ENCODE measurements around the gene TBC1D22B.

DNA sequence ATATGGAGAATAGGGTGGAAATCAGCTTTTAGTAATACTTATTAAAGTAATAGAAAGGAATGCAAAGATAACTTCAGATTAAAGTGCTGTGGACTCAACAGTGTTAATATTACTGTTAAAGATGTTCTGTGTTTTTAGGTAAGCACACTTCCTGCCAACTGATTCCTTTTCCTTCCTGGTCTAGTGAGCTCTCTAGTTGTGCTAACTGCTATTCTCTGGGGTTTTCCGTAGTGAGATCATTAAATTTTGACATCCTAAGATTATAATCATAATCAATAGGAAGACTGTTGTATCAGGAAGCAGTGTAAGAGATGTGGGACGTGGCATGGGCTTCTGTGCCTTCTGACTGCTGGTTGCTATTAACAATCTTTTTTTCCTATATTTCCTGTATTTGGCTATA, 1.6 kb downstream of the TBC1D22B start:
- TF ChIP-seq, protein P1, sequence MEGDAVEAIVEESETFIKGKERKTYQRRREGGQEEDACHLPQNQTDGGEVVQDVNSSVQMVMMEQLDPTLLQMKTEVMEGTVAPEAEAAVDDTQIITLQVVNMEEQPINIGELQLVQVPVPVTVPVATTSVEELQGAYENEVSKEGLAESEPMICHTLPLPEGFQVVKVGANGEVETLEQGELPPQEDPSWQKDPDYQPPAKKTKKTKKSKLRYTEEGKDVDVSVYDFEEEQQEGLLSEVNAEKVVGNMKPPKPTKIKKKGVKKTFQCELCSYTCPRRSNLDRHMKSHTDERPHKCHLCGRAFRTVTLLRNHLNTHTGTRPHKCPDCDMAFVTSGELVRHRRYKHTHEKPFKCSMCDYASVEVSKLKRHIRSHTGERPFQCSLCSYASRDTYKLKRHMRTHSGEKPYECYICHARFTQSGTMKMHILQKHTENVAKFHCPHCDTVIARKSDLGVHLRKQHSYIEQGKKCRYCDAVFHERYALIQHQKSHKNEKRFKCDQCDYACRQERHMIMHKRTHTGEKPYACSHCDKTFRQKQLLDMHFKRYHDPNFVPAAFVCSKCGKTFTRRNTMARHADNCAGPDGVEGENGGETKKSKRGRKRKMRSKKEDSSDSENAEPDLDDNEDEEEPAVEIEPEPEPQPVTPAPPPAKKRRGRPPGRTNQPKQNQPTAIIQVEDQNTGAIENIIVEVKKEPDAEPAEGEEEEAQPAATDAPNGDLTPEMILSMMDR (IDR thresholded peaks at IDR 0.05) = no peak
- no peak for TF ChIP-seq POLR2A (IDR thresholded peaks at IDR 0.05)
